IMR-90 (cell line): ENCODE results near the gene HDGF.

Experiments
- CHD1 ChIP-seq: IDR thresholded peaks from 2 replicates; pipeline ENCODE4 v1.6.1; 2012; ENCODE audit warnings: low read depth, low read length, improper control_type of control experiment
- MAFK ChIP-seq: IDR thresholded peaks from 2 replicates; pipeline ENCODE4 v1.6.1; 2012; ENCODE audit warnings: low read depth, low read length, improper control_type of control experiment
- MAZ ChIP-seq: IDR thresholded peaks from 2 replicates; pipeline ENCODE4 v1.6.1; 2012; ENCODE audit warnings: low read depth, mild to moderate bottlenecking, low read length, improper control_type of control experiment, moderate library complexity, borderline replicate concordance
- MXI1 ChIP-seq: IDR thresholded peaks from 2 replicates; pipeline ENCODE4 v1.6.1; 2012; ENCODE audit warnings: low read depth, mild to moderate bottlenecking, low read length, moderate library complexity, borderline replicate concordance
- NFE2L2 ChIP-seq: fragments of 150-350 bp; IDR thresholded peaks from 2 replicates; pipeline ENCODE4 v1.6.1; 2016; ENCODE audit warnings: low read depth, mild to moderate bottlenecking, low read length
- POLR2A ChIP-seq: IDR thresholded peaks from 2 replicates; pipeline ENCODE4 v1.6.1; 2012; ENCODE audit warnings: mild to moderate bottlenecking, low read depth, low read length
- RAD21 ChIP-seq: IDR thresholded peaks from 2 replicates; pipeline ENCODE4 v1.6.1; 2012; ENCODE audit warnings: low read length, improper control_type of control experiment
- RCOR1 ChIP-seq: IDR thresholded peaks from 2 replicates; pipeline ENCODE4 v1.6.1; 2012; ENCODE audit warnings: mild to moderate bottlenecking, low read length, improper control_type of control experiment; ENCODE audit not compliant: insufficient replicate concordance
- RFX5 ChIP-seq: IDR thresholded peaks from 2 replicates; pipeline ENCODE4 v1.8.0; 2012; ENCODE audit warnings: low read depth, mild to moderate bottlenecking, low read length, moderate library complexity
- SMC3 ChIP-seq: fragments of 150-350 bp; IDR thresholded peaks from 2 replicates; pipeline ENCODE4 v1.6.1; 2016; ENCODE audit warnings: low read depth, mild to moderate bottlenecking, antibody characterized with exemption, low read length, moderate library complexity
- TF ChIP-seq, protein P1 (sequence below): conservative IDR thresholded peaks from 2 replicates; pipeline ENCODE4 v1.5.1; 2012; ENCODE audit warnings: mild to moderate bottlenecking, low read depth, low read length, improper control_type of control experiment
- TF ChIP-seq, protein P2 (sequence below): fragments of 150-350 bp; IDR thresholded peaks from 2 replicates; pipeline ENCODE4 v1.6.1; 2017; ENCODE audit warnings: mild to moderate bottlenecking, antibody characterized with exemption, low read length, low read depth

DNA sequence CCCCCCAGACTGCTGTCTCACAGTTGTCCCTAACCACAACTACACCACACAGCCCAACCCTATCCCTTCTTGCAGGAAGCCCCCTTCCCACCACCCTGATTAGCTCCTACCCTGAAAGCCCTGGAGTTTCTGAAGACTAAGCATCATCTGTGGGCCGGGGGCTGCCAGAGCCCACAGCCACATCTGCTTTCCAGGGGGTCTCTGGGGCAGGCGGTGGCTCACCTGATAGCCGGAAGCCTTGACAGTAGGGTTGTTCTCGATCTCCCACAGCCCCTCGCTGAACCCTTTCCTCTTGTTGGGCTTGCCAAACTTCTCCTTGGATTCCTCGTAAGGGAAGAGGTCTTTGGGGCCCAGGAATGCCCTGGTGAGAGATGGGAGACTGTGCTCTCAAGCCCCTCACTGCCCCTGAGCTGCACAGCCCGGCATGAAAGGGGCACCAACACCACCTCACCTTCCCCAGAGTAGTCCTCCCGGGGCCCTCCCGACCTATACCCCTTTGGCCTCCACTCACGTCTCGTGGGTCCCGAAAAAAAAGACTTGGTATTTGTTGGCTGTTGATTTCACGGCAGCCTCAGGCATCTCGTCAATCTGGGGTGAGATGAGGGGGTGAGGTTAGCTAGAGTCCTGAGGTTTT lies 6.6 kb downstream of the HDGF start:
- TF ChIP-seq, protein P1, sequence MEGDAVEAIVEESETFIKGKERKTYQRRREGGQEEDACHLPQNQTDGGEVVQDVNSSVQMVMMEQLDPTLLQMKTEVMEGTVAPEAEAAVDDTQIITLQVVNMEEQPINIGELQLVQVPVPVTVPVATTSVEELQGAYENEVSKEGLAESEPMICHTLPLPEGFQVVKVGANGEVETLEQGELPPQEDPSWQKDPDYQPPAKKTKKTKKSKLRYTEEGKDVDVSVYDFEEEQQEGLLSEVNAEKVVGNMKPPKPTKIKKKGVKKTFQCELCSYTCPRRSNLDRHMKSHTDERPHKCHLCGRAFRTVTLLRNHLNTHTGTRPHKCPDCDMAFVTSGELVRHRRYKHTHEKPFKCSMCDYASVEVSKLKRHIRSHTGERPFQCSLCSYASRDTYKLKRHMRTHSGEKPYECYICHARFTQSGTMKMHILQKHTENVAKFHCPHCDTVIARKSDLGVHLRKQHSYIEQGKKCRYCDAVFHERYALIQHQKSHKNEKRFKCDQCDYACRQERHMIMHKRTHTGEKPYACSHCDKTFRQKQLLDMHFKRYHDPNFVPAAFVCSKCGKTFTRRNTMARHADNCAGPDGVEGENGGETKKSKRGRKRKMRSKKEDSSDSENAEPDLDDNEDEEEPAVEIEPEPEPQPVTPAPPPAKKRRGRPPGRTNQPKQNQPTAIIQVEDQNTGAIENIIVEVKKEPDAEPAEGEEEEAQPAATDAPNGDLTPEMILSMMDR, result no peak
- TF ChIP-seq POLR2A (no peak), MAFK (no peak), RFX5 (no peak), RCOR1 (no peak), SMC3 (no peak), NFE2L2 (no peak), MAZ (no peak), MXI1 (no peak), RAD21 (no peak), CHD1 (no peak)
- TF ChIP-seq, protein P2, sequence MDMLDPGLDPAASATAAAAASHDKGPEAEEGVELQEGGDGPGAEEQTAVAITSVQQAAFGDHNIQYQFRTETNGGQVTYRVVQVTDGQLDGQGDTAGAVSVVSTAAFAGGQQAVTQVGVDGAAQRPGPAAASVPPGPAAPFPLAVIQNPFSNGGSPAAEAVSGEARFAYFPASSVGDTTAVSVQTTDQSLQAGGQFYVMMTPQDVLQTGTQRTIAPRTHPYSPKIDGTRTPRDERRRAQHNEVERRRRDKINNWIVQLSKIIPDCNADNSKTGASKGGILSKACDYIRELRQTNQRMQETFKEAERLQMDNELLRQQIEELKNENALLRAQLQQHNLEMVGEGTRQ, result no peak
